GM19043 (cell line): Measurements from ENCODE around the gene NKX2-3.

Experiments
- ATAC-seq: cut with Tn5 transposase; IDR thresholded peaks from one replicate; pipeline ENCODE4 v1.9.1; 2021; ENCODE audit warnings: low read depth; ENCODE audit not compliant: unreplicated experiment

The NKX2-3 gene

GRCh38 chr10:99525897-99526296 lies 6.8 kb upstream of the NKX2-3 start:
- ATAC-seq: no peak

DNA sequence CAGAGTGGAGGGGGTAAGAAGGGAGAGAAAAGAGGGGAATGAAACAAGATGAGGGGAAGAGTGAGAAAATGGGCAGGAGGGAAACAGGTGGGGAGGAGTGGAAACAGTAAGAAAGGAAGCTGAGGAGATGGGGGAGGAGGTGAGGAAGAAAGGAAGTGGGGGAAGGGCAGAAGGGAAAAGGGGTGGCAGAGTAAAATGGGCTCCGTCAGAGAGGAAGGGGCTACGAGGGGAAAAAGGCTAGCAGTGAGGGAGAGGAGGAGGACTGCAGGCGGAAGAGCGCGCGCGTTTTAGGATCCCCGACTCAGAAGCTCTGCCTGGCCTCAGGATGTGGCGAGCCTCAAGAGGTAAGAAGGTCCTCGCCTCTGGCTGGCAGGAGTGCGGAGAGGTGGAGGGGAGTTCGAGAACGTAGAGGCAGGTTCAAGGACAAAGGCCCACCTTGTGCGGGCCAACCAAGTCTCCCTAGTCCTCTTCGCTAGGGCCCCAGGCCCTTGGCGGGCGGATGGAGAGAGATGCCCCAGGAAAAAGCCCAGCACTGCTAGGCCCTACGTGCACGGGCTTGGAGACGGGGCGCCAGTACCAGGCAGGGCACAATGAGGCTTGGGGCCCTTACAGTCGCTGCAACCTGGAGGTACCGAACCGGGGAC lies 5.8 kb upstream of the NKX2-3 start:
- no peak for ATAC-seq

DNA sequence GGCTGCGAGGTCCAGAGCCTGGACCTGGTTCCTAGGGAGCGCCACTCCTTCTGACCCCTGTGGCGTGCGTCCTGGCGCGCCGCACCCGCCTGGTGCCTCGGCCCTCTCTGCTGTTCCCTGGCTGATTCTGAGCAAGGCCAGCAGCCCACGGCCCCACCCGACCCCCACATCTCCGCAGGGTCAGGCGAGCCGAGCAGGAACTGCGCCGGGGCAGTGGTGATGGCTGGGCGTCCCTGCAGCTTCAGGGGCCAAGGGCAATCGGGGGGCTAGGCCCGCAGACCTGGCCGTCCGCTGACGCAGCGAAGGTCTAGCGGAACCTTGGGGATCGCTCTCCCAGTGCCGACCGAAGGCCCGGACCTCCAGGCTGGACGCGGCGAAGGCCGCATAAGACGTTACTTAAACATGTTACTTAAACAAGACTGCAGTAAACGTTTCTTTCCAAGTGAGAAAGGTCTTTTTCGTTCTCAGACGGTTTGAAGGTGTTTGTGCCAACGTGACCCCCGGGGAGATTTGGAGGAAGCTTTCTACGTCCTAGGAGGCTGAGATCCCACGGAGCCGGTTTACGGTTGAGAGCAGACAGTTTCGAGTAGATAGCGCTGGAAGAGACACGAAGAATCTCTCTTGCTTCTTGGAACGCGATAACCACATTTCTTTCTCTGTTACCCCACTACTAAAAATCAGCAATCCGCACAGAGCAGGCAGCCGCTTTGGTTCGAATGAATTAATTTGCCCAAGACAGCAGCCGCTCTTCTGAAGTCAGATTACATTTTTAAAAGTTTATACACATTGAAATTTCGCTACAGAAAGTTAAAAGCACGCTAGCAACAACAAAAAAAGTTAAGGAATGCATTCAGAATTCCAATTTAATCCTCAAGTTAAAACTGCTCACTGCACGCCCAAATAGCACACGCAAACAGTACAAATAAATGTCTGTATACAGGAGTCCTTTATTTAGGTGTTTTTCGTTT lies 4.9 kb upstream of the NKX2-3 start:
- ATAC-seq: no peak

- no peak for ATAC-seq
These were observed 4.0 kb upstream of the NKX2-3 start for GRCh38 chr10:99528494-99529441.

DNA sequence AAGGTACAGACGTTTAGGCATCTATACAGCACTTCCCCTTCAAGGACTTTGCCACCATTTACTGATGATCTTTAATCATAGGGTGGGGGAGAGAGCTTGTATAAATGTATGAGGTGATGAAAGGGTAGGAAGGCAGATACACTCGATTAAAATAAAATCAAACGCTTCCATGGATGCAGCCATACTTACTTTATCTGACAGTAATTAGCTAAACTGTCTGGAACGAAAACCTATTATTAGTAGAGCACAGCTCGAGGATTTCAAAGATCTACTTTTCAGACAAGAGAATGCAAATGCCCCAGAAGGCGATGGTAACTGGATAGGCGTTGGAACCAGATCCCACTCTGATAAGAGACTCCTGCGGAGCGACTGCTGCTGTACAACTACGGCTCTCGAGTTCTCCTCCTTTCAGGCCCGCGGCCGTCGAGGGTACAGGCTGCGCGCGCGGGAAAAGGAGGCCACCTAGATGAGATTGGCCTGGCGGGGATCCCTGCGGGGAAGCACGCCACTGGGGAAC lies 3.1 kb upstream of the NKX2-3 start:
- no peak for ATAC-seq

DNA sequence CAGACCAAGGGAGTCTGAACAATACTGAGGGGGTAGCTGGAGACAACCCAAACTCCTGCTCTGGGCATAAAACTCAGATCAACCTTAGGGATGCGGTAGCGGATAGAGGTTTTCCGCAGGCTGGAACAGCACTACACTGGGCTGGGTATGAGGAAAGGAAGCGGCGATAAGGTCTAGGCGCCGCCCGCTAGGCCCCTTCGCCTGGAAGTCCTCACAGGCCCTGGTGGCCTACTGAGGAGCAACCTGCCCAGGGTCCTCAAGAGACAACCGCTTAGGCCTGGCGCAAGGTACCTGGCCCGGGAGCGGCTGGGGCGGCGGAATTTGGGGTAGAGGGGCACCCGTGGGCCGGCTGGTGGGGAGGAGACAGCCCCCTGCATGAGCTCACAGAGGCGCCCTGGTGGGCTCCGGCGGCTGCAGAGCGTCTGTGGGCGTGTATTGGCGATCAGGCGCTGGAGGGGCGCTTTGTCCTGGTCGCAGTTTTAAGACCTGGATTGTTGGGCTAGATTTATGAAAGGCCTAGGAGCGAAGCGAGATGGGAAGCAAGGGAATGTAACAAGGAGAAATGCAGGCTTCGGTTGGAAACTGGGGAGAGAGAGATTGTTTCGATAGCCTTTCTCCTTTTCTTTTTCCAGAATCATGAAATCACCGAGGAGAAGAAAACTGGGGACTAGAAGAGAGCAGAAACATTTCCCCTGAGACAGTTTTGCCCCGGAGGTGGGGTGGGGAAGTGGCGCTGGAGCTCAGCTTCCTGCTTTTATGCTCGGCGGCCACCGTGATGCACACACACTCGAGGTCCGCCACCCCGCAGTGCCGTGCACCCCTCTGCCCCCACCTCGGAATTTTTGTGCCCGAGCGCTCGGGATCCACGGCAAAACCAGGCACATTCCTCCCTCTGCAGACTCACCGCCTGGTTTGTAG lies 2.4 kb upstream of the NKX2-3 start:
- no peak for ATAC-seq

GRCh38 chr10:99531026-99531695 lies 1.6 kb upstream of the NKX2-3 start:
- ATAC-seq: no peak

- no peak for ATAC-seq
These were observed 797 bp upstream of the NKX2-3 start for GRCh38 chr10:99531696-99532593.

DNA sequence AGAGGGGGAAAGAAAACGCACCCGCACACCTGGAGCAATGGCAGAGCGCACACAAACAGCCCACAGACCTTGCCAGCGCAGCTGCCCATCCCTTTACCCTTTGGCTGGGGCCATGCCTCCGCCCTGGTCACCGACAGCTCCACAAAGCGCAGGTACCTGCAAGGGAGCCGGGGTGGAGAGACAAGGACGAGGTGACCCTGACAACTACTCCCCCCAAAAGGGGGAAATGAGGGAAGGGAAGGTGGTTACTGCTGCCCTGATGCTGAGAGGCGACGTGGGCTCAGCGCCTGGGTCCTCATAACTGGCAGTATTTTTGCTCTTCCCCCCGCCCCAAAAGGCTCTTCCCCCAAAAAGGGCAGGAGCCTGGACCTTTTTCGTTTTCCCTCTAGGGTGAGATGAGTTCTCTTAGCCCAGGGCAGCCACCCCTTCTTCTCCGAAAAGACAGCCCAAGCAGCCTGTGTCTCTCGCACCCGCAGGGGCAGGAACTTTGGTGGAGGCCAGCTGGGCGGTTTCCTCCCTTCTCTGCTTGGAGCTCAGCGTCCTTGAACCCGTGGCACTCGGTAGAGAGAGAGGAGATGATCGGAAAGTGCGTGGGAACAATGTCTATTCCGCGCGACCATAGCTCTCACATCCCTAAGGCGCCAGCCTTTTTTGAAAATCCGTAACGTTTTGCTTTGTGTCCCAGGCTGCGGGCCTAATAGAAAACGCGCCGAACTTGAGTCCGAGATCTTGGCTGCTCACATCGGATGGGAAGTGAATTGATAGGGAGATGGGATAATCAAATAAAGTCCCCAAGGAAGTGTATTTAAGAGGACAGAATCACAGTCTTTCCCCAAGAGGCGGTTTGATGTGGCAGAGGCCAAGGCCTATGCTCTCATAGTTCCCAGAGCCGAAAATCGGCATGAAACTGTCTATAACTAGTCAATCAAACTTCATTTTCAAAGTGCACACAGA lies 1.0 kb downstream of the NKX2-3 start:
- no peak for ATAC-seq

- ATAC-seq: no peak
These were observed 1.8 kb downstream of the NKX2-3 start for GRCh38 chr10:99534450-99534938.

- no peak for ATAC-seq
These were observed 2.4 kb downstream of the NKX2-3 start for GRCh38 chr10:99534939-99535763.

- ATAC-seq: no peak
These were observed 3.1 kb downstream of the NKX2-3 start for GRCh38 chr10:99535764-99536337.

DNA sequence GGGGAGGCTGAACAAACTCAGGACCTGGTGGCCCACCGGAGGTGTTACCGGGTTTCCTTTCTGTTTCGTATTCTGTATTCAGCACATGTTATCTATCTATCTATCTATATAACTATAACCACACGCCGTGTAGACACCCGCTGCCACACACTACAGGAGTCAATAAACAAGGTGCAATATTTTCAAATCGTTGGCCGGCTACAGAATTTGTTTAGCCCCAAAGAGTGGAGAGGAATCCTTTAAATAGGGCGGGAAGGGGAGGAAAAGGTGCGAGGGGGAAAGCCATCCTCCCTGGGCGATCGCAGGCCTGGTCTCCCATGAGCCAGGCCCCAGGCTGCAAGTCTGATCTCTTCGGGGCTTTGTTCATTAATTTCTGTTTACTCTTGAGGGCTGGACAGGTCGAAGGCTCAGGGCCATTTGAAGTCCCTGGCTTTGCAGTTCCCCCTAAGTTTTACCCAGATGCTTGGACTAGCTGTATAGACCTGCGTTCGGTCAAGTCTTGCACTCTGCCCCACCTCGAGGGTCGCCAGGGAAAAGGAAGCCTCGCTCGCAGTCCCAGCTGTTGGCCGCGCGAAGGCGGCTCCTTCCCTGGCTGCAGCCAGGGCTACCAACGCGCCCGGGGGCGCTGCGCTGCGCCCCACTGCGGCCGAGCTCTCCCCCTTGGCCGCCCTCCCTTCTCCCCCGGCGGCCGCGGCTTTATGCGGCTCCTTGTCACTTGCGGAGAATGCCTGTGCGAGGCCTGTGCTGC lies 3.8 kb downstream of the NKX2-3 start:
- ATAC-seq: no peak

DNA sequence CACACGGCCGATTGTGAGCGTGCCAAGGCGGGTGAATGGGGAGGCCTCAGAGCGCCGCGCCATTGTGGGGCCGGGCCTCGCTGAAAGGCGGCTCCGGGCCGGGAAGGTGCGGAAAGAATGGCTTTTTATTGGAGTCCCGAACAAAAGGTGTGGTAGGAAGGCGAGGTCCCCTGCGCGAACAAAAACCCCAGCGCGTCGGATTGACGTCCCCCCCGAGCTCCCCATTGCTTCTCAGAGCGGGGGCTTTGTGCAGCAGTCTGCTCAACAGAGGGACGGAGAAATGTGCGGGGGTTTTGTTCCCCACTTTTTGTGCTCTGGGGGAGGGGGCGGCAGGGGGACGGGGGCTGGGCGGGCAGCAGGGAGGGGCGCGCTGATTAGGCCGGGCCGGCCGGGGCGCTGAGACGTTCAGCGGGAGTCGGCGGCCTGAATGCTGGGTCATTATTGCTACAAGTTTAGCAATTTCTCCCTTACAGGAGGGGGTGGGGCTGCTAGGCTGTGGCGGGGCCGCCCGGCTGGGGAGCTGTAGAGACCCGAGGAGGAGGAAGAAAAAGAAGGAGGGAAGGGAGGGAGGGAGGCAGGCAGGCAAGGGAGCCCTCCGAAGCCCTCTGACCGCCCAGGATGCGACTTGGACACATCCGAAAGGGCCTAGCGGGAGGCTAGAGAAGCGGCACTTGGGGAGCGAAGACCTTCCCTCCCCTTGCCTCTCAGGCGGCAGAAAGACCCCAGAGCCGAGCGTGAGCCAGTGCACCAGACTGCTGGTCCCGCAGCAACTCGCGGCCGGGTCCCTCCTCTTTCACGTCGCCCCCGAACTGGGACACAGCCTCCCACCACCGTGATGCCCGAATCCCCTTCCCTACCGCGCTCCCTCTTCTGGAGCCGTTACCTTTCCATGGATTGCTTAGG lies 4.6 kb downstream of the NKX2-3 start:
- ATAC-seq: no peak
